Choroid plexus epithelial cell (primary cell): ENCODE measurements around the gene EPHB1.

Experiments
- DNase-seq: peaks from one replicate; pipeline ENCODE4 v3.0.0-alpha.2; 2010; ENCODE audit warnings: low read depth
- H3K4me3 ChIP-seq: 2 replicates; pipeline ENCODE4 v1.5.1; 2011; ENCODE audit warnings: low read depth, mild to moderate bottlenecking, control low read depth, low read length, moderate library complexity
- TF ChIP-seq, protein P1 (sequence below): conservative IDR thresholded peaks from 2 replicates; pipeline ENCODE4 v1.5.1; 2011; ENCODE audit warnings: low read depth, mild to moderate bottlenecking, control low read depth, inconsistent platforms, low read length, moderate library complexity

EPHB1 gene

DNA sequence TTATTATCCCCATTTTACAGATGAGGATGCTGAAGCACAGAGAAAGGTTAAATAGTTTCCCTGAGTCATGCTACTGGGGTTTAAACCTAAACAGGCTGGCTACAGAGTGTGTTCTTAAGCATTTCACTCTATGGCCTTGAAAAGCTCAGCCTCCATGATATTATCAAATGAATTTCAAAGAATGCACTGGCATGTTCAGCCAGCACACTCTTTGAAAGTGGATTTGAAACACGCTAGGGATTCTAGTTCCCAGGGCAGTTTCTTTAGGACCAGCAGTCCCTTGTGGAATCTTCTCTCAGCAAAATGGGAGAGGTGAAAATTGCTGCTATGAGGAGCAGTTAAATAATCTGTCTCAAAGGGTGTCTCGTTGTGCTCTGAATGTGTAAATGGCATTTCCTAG is 213.3 kb downstream of the EPHB1 start:
- no peak for DNase-seq
- no peak overlapping the region for H3K4me3 ChIP-seq
- TF ChIP-seq, protein P1, sequence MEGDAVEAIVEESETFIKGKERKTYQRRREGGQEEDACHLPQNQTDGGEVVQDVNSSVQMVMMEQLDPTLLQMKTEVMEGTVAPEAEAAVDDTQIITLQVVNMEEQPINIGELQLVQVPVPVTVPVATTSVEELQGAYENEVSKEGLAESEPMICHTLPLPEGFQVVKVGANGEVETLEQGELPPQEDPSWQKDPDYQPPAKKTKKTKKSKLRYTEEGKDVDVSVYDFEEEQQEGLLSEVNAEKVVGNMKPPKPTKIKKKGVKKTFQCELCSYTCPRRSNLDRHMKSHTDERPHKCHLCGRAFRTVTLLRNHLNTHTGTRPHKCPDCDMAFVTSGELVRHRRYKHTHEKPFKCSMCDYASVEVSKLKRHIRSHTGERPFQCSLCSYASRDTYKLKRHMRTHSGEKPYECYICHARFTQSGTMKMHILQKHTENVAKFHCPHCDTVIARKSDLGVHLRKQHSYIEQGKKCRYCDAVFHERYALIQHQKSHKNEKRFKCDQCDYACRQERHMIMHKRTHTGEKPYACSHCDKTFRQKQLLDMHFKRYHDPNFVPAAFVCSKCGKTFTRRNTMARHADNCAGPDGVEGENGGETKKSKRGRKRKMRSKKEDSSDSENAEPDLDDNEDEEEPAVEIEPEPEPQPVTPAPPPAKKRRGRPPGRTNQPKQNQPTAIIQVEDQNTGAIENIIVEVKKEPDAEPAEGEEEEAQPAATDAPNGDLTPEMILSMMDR, result no peak

GRCh38 chr3:135009014-135009413 is 214.0 kb downstream of the EPHB1 start:
- TF ChIP-seq, protein P1, result no peak
- DNase-seq, result no peak
- no peak overlapping the region for H3K4me3 ChIP-seq

- TF ChIP-seq, protein P1, result no peak
- no peak for DNase-seq
- no peak overlapping the region for H3K4me3 ChIP-seq
Measured at GRCh38 chr3:135012101-135012500, 217.0 kb downstream of the EPHB1 start.

- no peak for DNase-seq
- no peak overlapping the region for H3K4me3 ChIP-seq
- TF ChIP-seq, protein P1, result no peak
Measured at GRCh38 chr3:135013206-135013605, 218.1 kb downstream of the EPHB1 start.

DNA sequence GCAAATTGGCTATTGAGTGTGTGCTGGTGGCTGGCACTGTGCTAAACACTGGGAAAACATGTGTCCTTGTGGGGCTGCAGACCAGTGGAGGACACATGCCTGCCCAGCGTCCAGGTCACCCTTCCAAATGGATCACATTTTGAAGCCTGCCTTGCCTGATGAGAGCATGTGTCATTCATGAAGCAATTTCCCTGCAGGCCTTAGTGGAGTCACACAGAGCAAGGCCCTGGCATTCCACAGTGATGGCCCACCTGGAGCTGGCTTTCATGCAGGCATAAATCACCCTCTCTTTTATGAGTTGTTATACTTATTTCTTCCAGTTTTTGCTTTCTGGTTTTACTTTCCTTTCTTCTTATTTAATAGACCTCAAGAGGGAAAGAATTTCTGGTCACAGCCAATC is 219.5 kb downstream of the EPHB1 start:
- TF ChIP-seq, protein P1, result no peak
- DNase-seq, result no peak
- H3K4me3 ChIP-seq, result no peak overlapping the region

DNA sequence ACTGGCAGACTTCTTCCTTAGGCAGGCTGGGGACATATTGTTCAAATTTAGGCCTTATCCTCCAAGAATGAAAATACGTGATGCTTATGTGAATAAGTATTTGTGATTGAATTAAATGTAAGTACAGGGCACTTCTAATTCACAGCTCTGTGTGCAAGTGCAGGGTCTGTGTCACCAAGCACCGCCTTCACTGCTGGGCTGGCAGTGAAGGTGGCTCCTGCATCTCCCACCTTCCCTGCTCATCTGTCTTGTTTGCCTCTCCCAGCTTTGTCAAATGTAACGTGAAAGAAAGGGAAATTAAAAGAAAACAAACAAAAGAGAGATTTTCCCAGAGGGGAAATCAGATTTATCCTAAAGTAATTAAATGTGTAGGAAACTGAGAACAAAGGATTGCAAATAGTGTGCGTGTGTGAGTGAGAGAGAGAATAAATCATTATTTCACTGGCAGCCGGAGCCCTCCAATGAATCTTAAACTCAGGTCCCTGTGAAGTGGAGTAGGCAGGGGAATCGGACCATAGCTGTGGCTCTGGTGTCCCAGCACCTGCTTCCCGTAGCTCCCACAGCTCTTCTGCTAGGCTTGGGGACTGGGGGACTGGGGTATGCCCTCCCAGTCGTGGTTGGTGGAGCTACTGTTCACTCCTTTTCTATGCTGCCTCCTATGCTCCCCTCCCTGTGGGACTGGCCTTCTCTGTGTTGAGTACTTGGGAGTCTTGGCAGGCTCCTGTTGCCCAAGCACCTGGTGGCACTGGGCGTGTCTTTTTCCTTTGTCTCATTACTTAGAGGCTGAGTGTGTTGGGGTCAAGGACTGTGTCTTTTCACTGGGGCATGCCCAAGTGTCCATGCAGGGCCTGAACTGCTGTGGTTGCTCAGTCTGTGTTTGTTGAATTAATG is 222.2 kb downstream of the EPHB1 start:
- no peak overlapping the region for H3K4me3 ChIP-seq
- TF ChIP-seq, protein P1, result no peak
- DNase-seq, result no peak
